22Rv1 (cell line): Measurements from ENCODE around the gene SCCPDH.

Source experiments
- H3K27ac ChIP-seq: fragments of 450-650 bp; 2 replicates; pipeline ENCODE4 v1.5.1; 2017
- ZFX ChIP-seq: fragments of 450-650 bp; IDR thresholded peaks from 2 replicates; pipeline ENCODE4 v1.6.1; 2017; ENCODE audit warnings: antibody characterized with exemption, borderline replicate concordance
- TF ChIP-seq, protein P1 (sequence below): fragments of 450-650 bp; IDR thresholded peaks from 2 replicates; pipeline ENCODE4 v1.5.1; 2017; ENCODE audit warnings: mild to moderate bottlenecking

SCCPDH gene

GRCh38 chr1:246782120-246782900 is 58.1 kb downstream of the SCCPDH start:
- no peak for TF ChIP-seq ZFX
- TF ChIP-seq, protein P1, sequence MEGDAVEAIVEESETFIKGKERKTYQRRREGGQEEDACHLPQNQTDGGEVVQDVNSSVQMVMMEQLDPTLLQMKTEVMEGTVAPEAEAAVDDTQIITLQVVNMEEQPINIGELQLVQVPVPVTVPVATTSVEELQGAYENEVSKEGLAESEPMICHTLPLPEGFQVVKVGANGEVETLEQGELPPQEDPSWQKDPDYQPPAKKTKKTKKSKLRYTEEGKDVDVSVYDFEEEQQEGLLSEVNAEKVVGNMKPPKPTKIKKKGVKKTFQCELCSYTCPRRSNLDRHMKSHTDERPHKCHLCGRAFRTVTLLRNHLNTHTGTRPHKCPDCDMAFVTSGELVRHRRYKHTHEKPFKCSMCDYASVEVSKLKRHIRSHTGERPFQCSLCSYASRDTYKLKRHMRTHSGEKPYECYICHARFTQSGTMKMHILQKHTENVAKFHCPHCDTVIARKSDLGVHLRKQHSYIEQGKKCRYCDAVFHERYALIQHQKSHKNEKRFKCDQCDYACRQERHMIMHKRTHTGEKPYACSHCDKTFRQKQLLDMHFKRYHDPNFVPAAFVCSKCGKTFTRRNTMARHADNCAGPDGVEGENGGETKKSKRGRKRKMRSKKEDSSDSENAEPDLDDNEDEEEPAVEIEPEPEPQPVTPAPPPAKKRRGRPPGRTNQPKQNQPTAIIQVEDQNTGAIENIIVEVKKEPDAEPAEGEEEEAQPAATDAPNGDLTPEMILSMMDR: no peak
- H3K27ac ChIP-seq: no peak overlapping the region

GRCh38 chr1:246784621-246785493 is 60.6 kb downstream of the SCCPDH start:
- H3K27ac ChIP-seq: no peak overlapping the region
- TF ChIP-seq ZFX: no peak
- TF ChIP-seq, protein P1: no peak

GRCh38 chr1:246785494-246786111 is 61.4 kb downstream of the SCCPDH start:
- no peak for TF ChIP-seq ZFX
- H3K27ac ChIP-seq: no peak overlapping the region

- TF ChIP-seq, protein P1: no peak
- TF ChIP-seq ZFX: no peak
- H3K27ac ChIP-seq: no peak overlapping the region
Measured at GRCh38 chr1:246786606-246787238, 62.5 kb downstream of the SCCPDH start.

- no peak overlapping the region for H3K27ac ChIP-seq
Measured at GRCh38 chr1:246787781-246788513, 63.7 kb downstream of the SCCPDH start.

DNA sequence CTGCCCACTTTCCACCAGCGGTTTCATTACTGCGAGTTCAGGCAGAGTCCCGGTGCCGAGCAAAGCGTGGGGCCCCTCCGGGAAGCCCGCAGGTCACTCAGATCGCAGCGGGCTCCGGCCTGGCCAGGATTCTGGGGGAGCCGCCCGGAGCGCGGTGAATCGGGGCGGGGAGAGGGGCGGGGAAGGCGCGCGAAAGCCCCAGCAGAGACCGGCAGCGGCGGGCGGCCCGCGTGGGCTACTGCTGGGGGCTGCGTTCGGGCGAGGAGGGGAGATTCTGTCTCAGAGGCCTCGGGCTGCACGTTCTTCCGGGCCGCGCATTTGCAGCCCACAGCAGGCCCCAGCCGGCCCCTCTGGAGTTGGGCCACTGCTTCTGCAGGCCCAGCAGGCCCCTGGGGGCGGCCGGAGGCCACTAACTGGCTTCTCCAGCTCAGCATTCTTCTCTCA is 64.7 kb downstream of the SCCPDH start:
- TF ChIP-seq, protein P1: no peak
- no peak for TF ChIP-seq ZFX
- H3K27ac ChIP-seq: no peak overlapping the region

More at GRCh38 chr1:246787781-246788513, 63.7 kb downstream of the SCCPDH start:
- TF ChIP-seq, protein P1: no peak
- TF ChIP-seq ZFX: no peak
